Right atrium auricular region (tissue), 2 donors: ENCODE results near the gene TMEM52. TPM values are rescaled to one million over a fixed set of nuclear protein-coding genes. Genes with fewer than 3 reads are reported as not detected.
A peak's percentile ranks its signal among the peaks of the same experiment; 100 is the strongest.

ENCODE experiments used
- DNase-seq: peaks from one replicate; pipeline ENCODE4 v3.0.0-alpha.2; 2019; ENCODE audit warnings: low spot score
- H3K27ac ChIP-seq, 2 donors: fragments of 200-600 bp; sonication (generic); 1 replicate in 1 of 2; 2 replicates in 1 of 2; pipeline ENCODE4 v1.5.1; 2016 to 2019
- H3K27me3 ChIP-seq, 2 donors: fragments of 200-600 bp; sonication (generic); one replicate each; pipeline versions ENCODE4 v1.5.1 to v1.6.0; 2017 to 2019
- H3K36me3 ChIP-seq: fragments of 200-600 bp; sonication (generic); one replicate; pipeline ENCODE4 v1.5.1; 2016
- H3K4me1 ChIP-seq, 2 donors: fragments of 200-600 bp; sonication (generic); one replicate each; pipeline versions ENCODE4 v1.5.1 to v1.6.0; 2017 to 2019
- H3K4me3 ChIP-seq, 2 donors: fragments of 200-600 bp; sonication (generic); 1 replicate in 1 of 2; 2 replicates in 1 of 2; pipeline ENCODE4 v1.5.1; 2017 to 2019; ENCODE audit warnings: mild to moderate bottlenecking in 1 of 2, moderate library complexity in 1 of 2
- H3K9me3 ChIP-seq, 2 donors: fragments of 200-600 bp; sonication (generic); one replicate each; pipeline ENCODE4 v1.5.1; 2019
- total RNA-seq, 2 donors: library from RNA; depleted of rRNA; stranded (reverse); fragments of >200 nt; gene quantifications; one replicate each; pipeline ENCODE4 v1.1.0, GENCODE V29; 2016
- TF ChIP-seq, protein P1 (sequence below), 2 donors: fragments of 200-600 bp; sonication (generic); IDR thresholded peaks; one replicate each; pipeline ENCODE4 v1.5.1; 2019; ENCODE audit warnings: antibody characterized with exemption in 2 of 2

Gene TMEM52
- total RNA-seq, 2 donors from 2014 or later = 0.51 to 1.8 TPM

GRCh38 chr1:1963570-1963969, 44.5 kb upstream of the TMEM52 start:
- no peaks in the 10 kb centered on the region for H3K27me3 ChIP-seq
- no peak overlapping the region for H3K4me3 ChIP-seq
- H3K4me1 ChIP-seq = peaks cover 0 to 16% of the 10 kb centered on the region in 2 donors
- H3K27ac ChIP-seq = no peak overlapping the region
- DNase-seq = no peak
- H3K36me3 ChIP-seq = no peaks in the 10 kb centered on the region
- TF ChIP-seq, protein P1, sequence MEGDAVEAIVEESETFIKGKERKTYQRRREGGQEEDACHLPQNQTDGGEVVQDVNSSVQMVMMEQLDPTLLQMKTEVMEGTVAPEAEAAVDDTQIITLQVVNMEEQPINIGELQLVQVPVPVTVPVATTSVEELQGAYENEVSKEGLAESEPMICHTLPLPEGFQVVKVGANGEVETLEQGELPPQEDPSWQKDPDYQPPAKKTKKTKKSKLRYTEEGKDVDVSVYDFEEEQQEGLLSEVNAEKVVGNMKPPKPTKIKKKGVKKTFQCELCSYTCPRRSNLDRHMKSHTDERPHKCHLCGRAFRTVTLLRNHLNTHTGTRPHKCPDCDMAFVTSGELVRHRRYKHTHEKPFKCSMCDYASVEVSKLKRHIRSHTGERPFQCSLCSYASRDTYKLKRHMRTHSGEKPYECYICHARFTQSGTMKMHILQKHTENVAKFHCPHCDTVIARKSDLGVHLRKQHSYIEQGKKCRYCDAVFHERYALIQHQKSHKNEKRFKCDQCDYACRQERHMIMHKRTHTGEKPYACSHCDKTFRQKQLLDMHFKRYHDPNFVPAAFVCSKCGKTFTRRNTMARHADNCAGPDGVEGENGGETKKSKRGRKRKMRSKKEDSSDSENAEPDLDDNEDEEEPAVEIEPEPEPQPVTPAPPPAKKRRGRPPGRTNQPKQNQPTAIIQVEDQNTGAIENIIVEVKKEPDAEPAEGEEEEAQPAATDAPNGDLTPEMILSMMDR (IDR thresholded peaks at IDR 0.05) = no peak
- H3K9me3 ChIP-seq = no peaks in the 10 kb centered on the region

DNA sequence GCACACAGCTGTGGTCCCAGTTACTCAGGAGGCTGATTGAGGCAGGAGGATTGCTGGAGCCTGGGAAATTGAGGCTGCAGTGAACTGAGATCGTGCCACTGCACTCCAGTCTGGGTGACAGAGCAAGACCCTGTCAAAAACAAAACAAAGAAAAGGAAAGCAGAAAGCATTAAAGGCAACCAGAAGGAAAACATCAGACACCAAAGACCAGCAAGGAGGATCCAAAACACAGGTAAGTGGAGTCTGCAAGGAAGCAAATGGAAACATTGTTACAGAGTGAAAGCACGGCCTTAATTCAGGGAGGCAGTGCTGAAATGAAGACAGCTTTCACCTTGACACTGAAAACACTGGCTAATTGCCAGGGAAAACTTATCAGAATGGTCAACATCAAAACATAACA, 43.7 kb upstream of the TMEM52 start:
- Histone ChIP-seq H3K36me3 (no peaks in the 10 kb centered on the region), H3K4me1 (peaks cover 0 to 16% of the 10 kb centered on the region in 2 donors), H3K27me3 (no peaks in the 10 kb centered on the region), H3K4me3 (no peak overlapping the region), H3K9me3 (no peaks in the 10 kb centered on the region), H3K27ac (no peak overlapping the region)
- TF ChIP-seq, protein P1 (IDR thresholded peaks at IDR 0.05) = no peak
- DNase-seq = no peak

DNA sequence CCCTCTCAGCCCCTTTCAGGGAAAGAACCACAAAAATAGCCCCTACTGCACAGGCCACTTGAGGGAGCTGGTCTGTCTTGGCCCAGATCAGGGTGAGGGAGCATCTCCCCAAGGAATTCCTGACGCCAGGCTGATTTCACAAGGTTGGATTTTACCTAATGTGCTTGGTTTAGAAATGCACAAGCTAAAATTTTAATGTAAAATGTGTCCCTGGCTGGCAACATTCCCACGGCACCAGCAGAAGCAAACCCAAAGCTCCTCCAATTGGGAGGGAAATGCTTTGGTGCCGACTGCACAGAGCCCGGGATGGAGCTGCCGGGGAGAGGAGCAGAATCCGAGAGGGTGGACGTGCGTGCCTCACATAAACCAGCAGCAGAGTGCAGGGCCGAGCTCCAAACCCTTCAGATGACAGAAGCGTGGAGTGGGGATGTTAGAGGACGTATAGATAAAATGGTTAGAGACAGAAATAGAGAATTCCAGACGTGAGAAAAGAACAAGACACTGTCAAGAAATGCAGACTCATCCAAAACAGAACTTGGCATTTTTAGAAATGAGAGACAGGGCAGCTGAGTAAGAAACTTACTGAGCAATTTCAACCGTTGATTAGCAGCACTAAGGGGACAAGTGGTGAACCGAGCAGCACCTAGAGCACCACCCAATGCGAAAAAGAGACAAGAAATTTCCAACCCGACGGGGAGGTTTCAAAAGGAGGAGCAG, 41.6 kb upstream of the TMEM52 start:
- Histone ChIP-seq H3K36me3 (no peaks in the 10 kb centered on the region), H3K27me3 (no peaks in the 10 kb centered on the region), H3K4me3 (no peak overlapping the region), H3K4me1 (peaks cover 0 to 16% of the 10 kb centered on the region in 2 donors), H3K27ac (no peak overlapping the region), H3K9me3 (no peaks in the 10 kb centered on the region)
- TF ChIP-seq, protein P1 (IDR thresholded peaks at IDR 0.05) = no peak
- no peak for DNase-seq

DNA sequence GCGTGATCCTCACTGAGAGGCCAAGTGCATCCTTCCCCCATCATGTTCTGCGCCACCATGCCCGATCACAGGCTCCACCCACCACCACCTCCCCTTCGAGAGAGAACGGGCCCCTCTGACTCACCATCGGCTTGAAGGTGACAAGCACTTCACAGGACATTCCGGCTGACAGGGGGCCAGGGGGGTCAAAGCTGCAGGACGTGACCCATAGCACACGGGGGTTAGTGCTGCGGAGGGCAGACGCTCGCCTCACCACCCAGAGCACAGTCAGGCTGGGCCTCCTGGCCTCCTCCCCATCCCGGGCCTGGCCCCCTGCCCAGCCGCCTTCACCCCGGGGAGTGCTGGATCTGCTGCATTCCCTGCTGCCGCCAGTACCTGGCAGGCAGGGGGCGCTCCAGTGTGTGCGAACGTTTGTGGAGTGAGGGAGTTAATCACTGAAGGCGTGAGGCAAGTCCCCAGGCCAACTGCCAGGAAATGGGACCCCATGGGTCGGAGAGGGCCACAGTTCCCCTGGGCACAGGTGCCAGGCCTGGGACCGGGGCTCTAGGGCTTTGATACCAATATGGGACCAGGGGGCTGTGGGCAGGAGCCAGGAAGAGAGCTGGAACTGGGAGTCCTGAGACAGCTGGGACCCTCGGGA, 40.9 kb upstream of the TMEM52 start:
- no peaks in the 10 kb centered on the region for H3K27me3 ChIP-seq
- no peaks in the 10 kb centered on the region for H3K9me3 ChIP-seq
- H3K4me1 ChIP-seq = peaks cover 0 to 16% of the 10 kb centered on the region in 2 donors
- H3K4me3 ChIP-seq = peak overlapping the region in 1 of 2 donors; percentile 29
- H3K36me3 ChIP-seq = no peaks in the 10 kb centered on the region
- TF ChIP-seq, protein P1 (IDR thresholded peaks at IDR 0.05) = peak; percentile 76 to 82
- peak; percentile 67 for DNase-seq
- no peak overlapping the region for H3K27ac ChIP-seq

DNA sequence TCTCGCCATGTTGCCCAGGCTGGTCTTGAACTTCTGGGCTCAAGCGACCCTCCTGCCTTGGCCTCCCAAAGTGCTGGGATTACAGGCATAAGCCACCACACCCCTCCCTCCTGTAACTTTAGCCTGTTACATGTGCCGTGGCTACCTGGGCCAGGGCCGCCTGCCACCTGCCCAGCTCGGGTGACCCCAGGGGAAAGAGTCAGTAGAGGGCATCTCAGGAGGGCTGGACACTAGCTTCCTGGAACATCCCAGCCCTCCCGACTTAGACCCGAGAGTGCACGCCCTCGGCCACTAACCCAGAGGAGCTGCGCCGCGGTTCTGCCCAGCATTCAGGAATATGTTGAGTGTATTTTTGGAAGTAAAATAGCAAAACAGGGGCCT, 40.4 kb upstream of the TMEM52 start:
- Histone ChIP-seq H3K9me3 (no peaks in the 10 kb centered on the region), H3K36me3 (no peaks in the 10 kb centered on the region), H3K4me3 (peak overlapping the region in 1 of 2 donors; percentile 29), H3K4me1 (peaks cover 0 to 16% of the 10 kb centered on the region in 2 donors), H3K27ac (no peak overlapping the region), H3K27me3 (no peaks in the 10 kb centered on the region)
- DNase-seq = no peak
- TF ChIP-seq, protein P1 (IDR thresholded peaks at IDR 0.05) = no peak
